T-helper 17 cell (primary cell): Measurements from ENCODE around the gene TMEM25. TPM values are rescaled to one million over a fixed set of nuclear protein-coding genes. Genes with fewer than 3 reads are reported as not detected.
"Not testable (repeated sequence)": the region's sequence is repeated elsewhere in the genome, so short reads cannot be mapped to it uniquely, and the experiment has no call there.

ENCODE experiments used
- ATAC-seq: fragments of 150-1000 bp; cut with Tn5 transposase; 2 replicates; pipeline ENCODE4 v1.10.0; 2021; ENCODE audit warnings: mild to moderate bottlenecking, moderate library complexity
- DNase-seq, 3 donors: peaks; one replicate each; pipeline versions ENCODE4 v3.0.0 to v3.0.0-alpha.2; 2020 to 2021
- H3K9me3 ChIP-seq: one replicate; pipeline ENCODE4 v1.7.0; 2013; ENCODE audit warnings: low read length, mild to moderate bottlenecking; ENCODE audit not compliant: control insufficient read depth, poor library complexity, severe bottlenecking
- H3K27ac Mint-ChIP-seq: one replicate; pipeline ENCODE4 v1.8.0; 2022; ENCODE audit warnings: mild to moderate bottlenecking, moderate library complexity, mixed read lengths
- H3K27me3 Mint-ChIP-seq: one replicate; pipeline ENCODE4 v1.8.0; 2022; ENCODE audit warnings: mixed read lengths
- H3K36me3 Mint-ChIP-seq: one replicate; pipeline ENCODE4 v1.8.0; 2022; ENCODE audit warnings: low read depth, mixed read lengths
- H3K4me1 Mint-ChIP-seq: one replicate; pipeline ENCODE4 v1.8.0; 2022; ENCODE audit warnings: mild to moderate bottlenecking, mixed read lengths
- H3K4me3 Mint-ChIP-seq: one replicate; pipeline ENCODE4 v1.8.0; 2022; ENCODE audit warnings: mild to moderate bottlenecking, moderate library complexity, mixed read lengths
- total RNA-seq, 4 donors: library from RNA in 2 of 4; stranded (reverse) in 2 of 4; gene quantifications; one replicate each; pipeline ENCODE4 v1.2.3 and lab custom pipeline; 2022 to 2026

The TMEM25 gene
- total RNA-seq, 2 donors from 2014 or later, result 9.2 to 10.0 TPM

DNA sequence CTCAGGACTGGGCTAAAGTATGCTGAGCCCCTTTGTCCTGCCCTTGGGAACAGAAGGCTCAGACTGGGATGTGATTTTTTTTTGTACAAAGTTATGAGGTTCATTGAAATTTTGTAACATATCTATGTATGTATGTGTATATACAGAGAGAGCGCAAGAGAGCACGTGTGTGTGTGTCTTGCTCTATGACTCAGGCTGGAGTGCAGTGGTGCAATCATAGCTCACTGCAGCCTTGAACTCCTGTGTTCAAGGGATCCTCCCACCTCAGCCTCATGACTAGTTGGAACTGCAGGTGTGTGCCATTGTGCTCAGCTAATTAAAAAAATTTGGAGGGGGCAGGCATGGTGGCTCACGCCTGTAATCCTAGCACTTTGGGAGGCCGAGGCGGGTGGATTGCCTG is 5.7 kb downstream of the TMEM25 start:
- no peak overlapping the region for H3K4me3 Mint-ChIP-seq
- H3K36me3 Mint-ChIP-seq, result no peaks in the 10 kb centered on the region
- H3K4me1 Mint-ChIP-seq, result peaks cover 2% of the 10 kb centered on the region
- H3K27ac Mint-ChIP-seq, result no peak overlapping the region
- ATAC-seq, result no peak
- no peak for DNase-seq
- no peaks in the 10 kb centered on the region for H3K27me3 Mint-ChIP-seq
- no peaks in the 10 kb centered on the region for H3K9me3 ChIP-seq

DNA sequence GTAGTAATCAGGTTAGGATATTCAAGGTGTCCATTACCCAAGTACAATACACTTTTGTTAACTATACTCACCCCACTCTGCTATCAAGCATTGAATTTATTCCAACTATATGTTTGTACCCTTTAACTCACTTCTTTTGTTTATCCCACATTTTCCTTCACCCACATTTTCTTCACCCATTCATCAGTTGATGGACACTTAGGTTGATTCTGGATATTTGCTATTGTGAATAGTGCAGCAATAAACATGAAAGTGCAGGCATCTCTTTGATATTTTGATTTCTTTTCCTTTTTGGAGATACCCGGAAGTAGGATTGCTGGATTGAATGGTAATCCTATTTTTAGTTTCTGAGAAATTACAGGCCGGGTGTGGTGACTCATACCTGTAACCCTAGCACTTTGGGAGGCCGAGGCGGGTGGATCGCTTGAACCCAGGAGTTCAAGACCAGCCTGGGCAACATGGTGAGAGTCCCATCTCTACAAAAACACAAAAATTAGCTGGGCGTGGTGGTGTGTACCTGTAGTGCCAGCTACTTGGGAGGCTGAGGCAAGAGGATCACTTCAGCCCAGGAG is 6.5 kb downstream of the TMEM25 start:
- H3K4me1 Mint-ChIP-seq, result no peaks in the 10 kb centered on the region
- H3K9me3 ChIP-seq, result no peaks in the 10 kb centered on the region
- H3K4me3 Mint-ChIP-seq, result no peak overlapping the region
- no peak overlapping the region for H3K27ac Mint-ChIP-seq
- H3K27me3 Mint-ChIP-seq, result no peaks in the 10 kb centered on the region
- ATAC-seq (no peak), DNase-seq (no peak)
- H3K36me3 Mint-ChIP-seq, result no peaks in the 10 kb centered on the region

DNA sequence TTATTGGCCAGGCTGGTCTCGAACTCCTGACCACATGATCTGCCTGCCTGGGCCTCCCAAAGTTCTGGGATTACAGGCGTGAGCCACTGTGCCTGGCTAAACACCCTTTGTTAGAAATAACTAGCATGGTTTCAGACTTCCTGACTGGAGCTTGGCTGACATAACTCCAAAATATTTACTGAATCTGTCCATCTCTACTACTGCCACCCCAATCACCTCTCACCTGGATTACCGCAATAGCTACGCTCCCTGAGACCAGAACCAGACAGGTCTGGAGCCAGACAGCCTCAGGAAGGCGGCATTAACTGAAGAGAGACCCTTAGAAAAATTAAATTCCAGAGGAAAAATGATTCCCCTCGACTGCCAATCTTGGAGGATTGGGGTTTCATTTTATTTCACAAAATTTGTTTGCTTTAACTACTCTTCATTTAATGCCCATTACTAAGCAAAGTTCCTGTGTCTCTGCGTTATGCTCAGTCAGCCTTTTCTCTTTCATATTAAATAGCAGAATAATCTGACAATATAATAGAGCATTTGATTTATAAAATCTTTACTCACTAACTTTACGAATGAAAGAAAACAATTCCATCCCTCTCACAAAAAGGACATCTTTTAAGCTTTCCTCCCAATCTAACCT is 13.1 kb downstream of the TMEM25 start:
- Mint-ChIP-seq H3K36me3 (peaks cover 4% of the 10 kb centered on the region), H3K4me3 (no peak overlapping the region), H3K27ac (no peak overlapping the region), H3K27me3 (no peaks in the 10 kb centered on the region), H3K4me1 (no peaks in the 10 kb centered on the region)
- H3K9me3 ChIP-seq, result no peaks in the 10 kb centered on the region
- ATAC-seq, result no peak
- DNase-seq, result no peak

- ATAC-seq, result no peak
- Mint-ChIP-seq H3K27me3 (no peaks in the 10 kb centered on the region), H3K4me1 (no peaks in the 10 kb centered on the region), H3K36me3 (peaks cover 4% of the 10 kb centered on the region), H3K4me3 (no peak overlapping the region), H3K27ac (no peak overlapping the region)
- DNase-seq, result no peak
- H3K9me3 ChIP-seq, result no peaks in the 10 kb centered on the region
Observed at GRCh38 chr11:118544647-118545010, 13.6 kb downstream of the TMEM25 start.

DNA sequence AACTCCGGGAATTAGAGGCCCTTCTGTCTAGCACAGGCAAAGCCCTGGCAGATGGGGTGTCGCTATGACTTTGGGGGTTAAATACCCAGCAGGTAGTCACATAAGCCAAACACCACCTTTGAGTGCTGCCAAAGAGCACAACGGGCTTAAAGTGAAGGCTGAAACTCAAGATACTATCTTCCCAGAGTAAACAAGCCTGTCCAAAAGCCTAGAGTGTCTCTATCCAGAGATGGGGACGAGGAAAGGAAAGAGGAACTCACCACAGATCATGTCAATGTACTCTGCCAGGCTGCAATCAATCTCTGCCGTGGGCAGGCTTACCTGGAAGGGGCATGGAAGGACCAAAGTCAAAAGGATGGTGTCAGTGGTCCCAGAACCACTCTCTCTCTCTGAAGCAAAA is 14.5 kb downstream of the TMEM25 start:
- ATAC-seq (no peak), DNase-seq (no peak)
- no peaks in the 10 kb centered on the region for H3K27me3 Mint-ChIP-seq
- peak overlapping the region; percentile 29 for H3K27ac Mint-ChIP-seq
- H3K4me3 Mint-ChIP-seq, result no peak overlapping the region
- H3K4me1 Mint-ChIP-seq, result no peaks in the 10 kb centered on the region
- peaks cover 4% of the 10 kb centered on the region for H3K36me3 Mint-ChIP-seq
- no peaks in the 10 kb centered on the region for H3K9me3 ChIP-seq

- DNase-seq (no peak), ATAC-seq (no peak)
- no peaks in the 10 kb centered on the region for H3K27me3 Mint-ChIP-seq
- no peaks in the 10 kb centered on the region for H3K4me1 Mint-ChIP-seq
- no peak overlapping the region for H3K4me3 Mint-ChIP-seq
- H3K9me3 ChIP-seq, result no peaks in the 10 kb centered on the region
- H3K36me3 Mint-ChIP-seq, result peaks cover 4% of the 10 kb centered on the region
- H3K27ac Mint-ChIP-seq, result no peak overlapping the region
Observed at GRCh38 chr11:118547132-118547531, 16.1 kb downstream of the TMEM25 start.

DNA sequence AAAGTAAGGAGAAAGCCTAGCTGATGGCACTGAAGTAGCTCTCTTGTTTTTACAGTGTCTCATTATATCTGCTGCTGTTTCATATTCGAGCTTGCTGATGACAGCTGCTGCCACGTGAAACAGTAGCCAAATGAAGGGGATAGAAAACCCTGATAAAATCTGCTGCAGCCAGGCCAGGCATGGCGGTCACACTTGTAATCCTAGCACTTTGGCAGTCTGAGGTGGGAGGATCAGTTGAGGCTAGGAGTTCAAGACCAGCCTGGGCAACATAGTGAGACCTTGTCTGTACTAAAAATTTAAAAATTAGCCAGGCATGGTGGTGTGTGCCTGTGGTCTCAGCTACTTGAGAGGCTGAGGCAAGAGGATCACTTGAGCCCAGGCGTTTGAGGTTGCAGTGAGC is 21.3 kb downstream of the TMEM25 start:
- Mint-ChIP-seq H3K4me1 (peaks cover 2% of the 10 kb centered on the region), H3K27me3 (no peaks in the 10 kb centered on the region), H3K27ac (no peak overlapping the region), H3K4me3 (no peak overlapping the region), H3K36me3 (peaks cover 9% of the 10 kb centered on the region)
- DNase-seq (no peak), ATAC-seq (no peak)
- H3K9me3 ChIP-seq, result no peaks in the 10 kb centered on the region

GRCh38 chr11:118560806-118561205 is 29.8 kb downstream of the TMEM25 start:
- H3K27ac Mint-ChIP-seq, result no peak overlapping the region
- ATAC-seq, result no peak
- H3K27me3 Mint-ChIP-seq, result no peaks in the 10 kb centered on the region
- H3K4me1 Mint-ChIP-seq, result peaks cover 13% of the 10 kb centered on the region
- no peaks in the 10 kb centered on the region for H3K9me3 ChIP-seq
- DNase-seq, result no peak
- peaks cover 3% of the 10 kb centered on the region for H3K36me3 Mint-ChIP-seq
- no peak overlapping the region for H3K4me3 Mint-ChIP-seq

DNA sequence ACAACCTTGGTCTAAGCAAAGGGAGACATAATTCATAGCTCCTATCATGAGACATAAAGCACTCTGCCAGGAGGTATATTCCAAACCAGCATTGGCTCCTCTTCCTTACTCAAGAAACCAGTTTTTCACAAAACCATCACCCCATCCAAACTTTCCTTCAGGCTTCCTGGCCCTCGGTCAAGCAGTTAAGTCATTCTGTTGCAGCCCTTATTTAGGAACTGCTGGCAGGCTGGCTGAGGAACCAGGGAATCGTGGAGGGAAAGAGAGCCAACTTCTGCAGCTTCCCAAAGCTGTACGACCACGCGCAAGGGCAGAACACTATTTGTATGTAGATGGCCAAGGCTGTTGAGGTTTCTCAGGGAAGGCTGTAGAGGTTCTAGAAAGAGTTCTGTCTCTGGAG is 34.1 kb downstream of the TMEM25 start:
- no peak for DNase-seq
- no peaks in the 10 kb centered on the region for H3K27me3 Mint-ChIP-seq
- peak overlapping the region; percentile 19 for H3K4me3 Mint-ChIP-seq
- H3K27ac Mint-ChIP-seq, result peak overlapping the region; percentile 90
- no peak for ATAC-seq
- no peaks in the 10 kb centered on the region for H3K9me3 ChIP-seq
- peaks cover 3% of the 10 kb centered on the region for H3K36me3 Mint-ChIP-seq
- peaks cover 16% of the 10 kb centered on the region for H3K4me1 Mint-ChIP-seq

- H3K36me3 Mint-ChIP-seq, result peaks cover 2% of the 10 kb centered on the region
- no peak overlapping the region for H3K4me3 Mint-ChIP-seq
- H3K4me1 Mint-ChIP-seq, result peaks cover 23% of the 10 kb centered on the region
- H3K27ac Mint-ChIP-seq, result no peak overlapping the region
- no peaks in the 10 kb centered on the region for H3K9me3 ChIP-seq
- DNase-seq (no peak), ATAC-seq (no peak)
- no peaks in the 10 kb centered on the region for H3K27me3 Mint-ChIP-seq
Observed at GRCh38 chr11:118569670-118570069, 38.7 kb downstream of the TMEM25 start.

DNA sequence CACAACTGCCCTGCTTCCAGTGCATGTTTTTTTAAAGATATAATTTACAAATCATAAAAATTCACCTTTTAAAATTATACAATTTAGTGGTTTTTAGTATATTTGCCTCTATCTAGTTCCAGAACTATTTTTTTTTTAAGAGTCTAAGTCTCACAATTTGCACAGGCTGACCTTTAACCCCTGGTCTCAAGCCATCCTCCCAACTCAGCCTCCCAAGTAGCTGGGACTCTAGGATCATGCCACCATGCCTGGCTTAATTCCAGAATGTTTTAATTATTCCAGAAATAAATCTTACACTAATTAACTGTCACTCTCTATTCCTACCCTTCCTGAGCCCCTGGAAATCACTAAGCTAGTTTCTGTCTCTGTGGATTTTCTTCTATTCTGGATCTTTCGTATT is 39.8 kb downstream of the TMEM25 start:
- no peak for ATAC-seq
- H3K27ac Mint-ChIP-seq, result peak overlapping the region; percentile 99
- H3K27me3 Mint-ChIP-seq, result no peaks in the 10 kb centered on the region
- H3K9me3 ChIP-seq, result no peaks in the 10 kb centered on the region
- peaks cover 2% of the 10 kb centered on the region for H3K36me3 Mint-ChIP-seq
- H3K4me3 Mint-ChIP-seq, result no peak overlapping the region
- DNase-seq, result no peak
- H3K4me1 Mint-ChIP-seq, result peaks cover 26% of the 10 kb centered on the region

- not testable (repeated sequence) for H3K27me3 Mint-ChIP-seq, DNase-seq, ATAC-seq, H3K9me3 ChIP-seq, H3K36me3 Mint-ChIP-seq
- peaks cover 31% of the 10 kb centered on the region for H3K4me1 Mint-ChIP-seq
- peak overlapping the region; percentile 99 for H3K27ac Mint-ChIP-seq
- H3K4me3 Mint-ChIP-seq, result peak overlapping the region; percentile 99
Observed at GRCh38 chr11:118571701-118572060, 40.7 kb downstream of the TMEM25 start.

GRCh38 chr11:118572061-118572980 is 41.3 kb downstream of the TMEM25 start, which contains the start of gene ARCN1:
Gene ARCN1, plus strand, starts transcription at chr11:118572409. Its CDS starts 139 bp downstream, at chr11:118572548.
- Mint-ChIP-seq H3K4me3 (peak within 1 kb of the TSS; percentile 99), H3K36me3 (peaks cover 2% of the 10 kb centered on the region), H3K4me1 (peaks cover 34% of the 10 kb centered on the region), H3K27me3 (no peaks in the 10 kb centered on the region), H3K27ac (peak within 1 kb of the TSS; percentile 99)
- peak; percentile 58 to 71 (median 66) for DNase-seq
- H3K9me3 ChIP-seq, result no peaks in the 10 kb centered on the region
- peak; percentile 85 for ATAC-seq
